Upper lobe of left lung (tissue), 6 donors: ENCODE results near the gene SLX4IP. TPM values are rescaled to one million over a fixed set of nuclear protein-coding genes. Genes with fewer than 3 reads are reported as not detected.

Experiments used
- ATAC-seq, 2 donors: fragments of 200-7000 bp; cut with Tn5 transposase; one replicate each; pipeline ENCODE4 v1.9.1; 2022; ENCODE audit warnings: mild to moderate bottlenecking in 2 of 2, moderate library complexity in 2 of 2; ENCODE audit not compliant: low FRiP score in 2 of 2
- DNase-seq, 2 donors: peaks; one replicate each; pipeline ENCODE4 v3.0.0-alpha.2; 2019 to 2020
- H3K27ac ChIP-seq, 4 donors: fragments of 200-600 bp; sonication (generic); one replicate each; pipeline ENCODE4 v1.5.1; 2016 to 2019
- H3K27me3 ChIP-seq, 4 donors: fragments of 200-600 bp; sonication (generic); one replicate each; pipeline ENCODE4 v1.5.1; 2017 to 2019
- H3K36me3 ChIP-seq, 4 donors: fragments of 200-600 bp; sonication (generic); one replicate each; pipeline ENCODE4 v1.5.1; 2016 to 2019
- H3K4me1 ChIP-seq, 4 donors: fragments of 200-600 bp; sonication (generic); one replicate each; pipeline ENCODE4 v1.5.1; 2018 to 2019
- H3K4me3 ChIP-seq, 4 donors: fragments of 200-600 bp; sonication (generic); one replicate each; pipeline ENCODE4 v1.5.1; 2017 to 2019; ENCODE audit warnings: mild to moderate bottlenecking in 2 of 4, moderate library complexity in 1 of 4
- H3K9me3 ChIP-seq, 4 donors: fragments of 200-600 bp; sonication (generic); one replicate each; pipeline ENCODE4 v1.5.1; 2018 to 2019
- EP300 ChIP-seq, 4 donors: sonication (generic); formaldehyde crosslinking; IDR thresholded peaks; one replicate each; pipeline ENCODE4 v1.5.1; 2017; ENCODE audit warnings: antibody characterized with exemption in 4 of 4, control low read depth in 2 of 4
- POLR2A ChIP-seq, 4 donors: fragments of 450-650 bp; IDR thresholded peaks; one replicate each; pipeline ENCODE4 v1.5.1; 2016 to 2017; ENCODE audit warnings: antibody characterized with exemption in 4 of 4, mild to moderate bottlenecking in 2 of 4
- POLR2AphosphoS5 ChIP-seq, 2 donors: sonication (generic); formaldehyde crosslinking; IDR thresholded peaks; one replicate each; pipeline ENCODE4 v1.5.1; 2017; ENCODE audit warnings: antibody characterized with exemption in 2 of 2
- WGBS, 2 donors: methylation state at CpG; one replicate each; pipeline ENCODE4 v1.1.5; 2017 to 2018; 5-methylcytosine and 5-hydroxymethylcytosine counted together
- total RNA-seq, 6 donors: library from RNA; depleted of rRNA in 4 of 6; stranded (reverse); fragments of >200 nt in 4 of 6; gene quantifications; one replicate each; pipeline versions ENCODE4 v1.1.0 to v1.2.1, GENCODE V29; 2016 to 2021
- TF ChIP-seq, protein P1 (sequence below), 6 experiments: fragments of 450-650 bp in 4 of 6; fragments of 200-600 bp in 2 of 6; sonication (generic) in 2 of 6; IDR thresholded peaks; one replicate each; pipeline ENCODE4 v1.5.1; 2016 to 2019; ENCODE audit warnings: antibody characterized with exemption in 6 of 6
- donor health status: DM: no; HTN: no; CAD: no; lungs with moderate emphysema.
- donor health status: DM: no; HTN: yes; CAD: no; lungs with severe emphysema.

SLX4IP gene
- total RNA-seq, 6 donors from 2014 or later = 3.2 to 6.0 (median 4.5) TPM

DNA sequence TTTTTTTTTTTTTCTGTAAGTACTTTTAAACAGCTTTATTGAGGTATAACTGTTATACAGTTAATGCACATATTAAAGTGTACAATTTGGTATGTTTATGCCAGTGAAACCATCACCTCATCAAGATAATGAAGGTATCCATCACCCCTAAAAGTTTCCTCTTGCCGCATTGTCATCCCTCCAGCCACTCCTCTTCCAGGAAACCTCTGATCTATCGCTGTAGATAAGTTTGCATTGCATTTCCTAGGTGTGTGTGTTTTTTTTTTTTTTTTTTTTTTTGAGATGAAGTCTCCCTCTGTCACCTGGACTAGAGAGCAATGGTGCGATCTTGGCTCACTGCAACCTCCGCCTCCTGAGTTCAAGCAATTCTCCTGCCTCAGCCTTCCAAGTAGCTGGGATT lies 3.1 kb downstream of the SLX4IP start:
- Histone ChIP-seq H3K36me3 (no peaks in the 10 kb centered on the region), H3K27ac (no peak overlapping the region), H3K4me1 (peaks cover 1 to 13% (median 6%) of the 10 kb centered on the region in 4 donors), H3K4me3 (no peak overlapping the region), H3K27me3 (peaks cover 0 to 2% (median 0%) of the 10 kb centered on the region in 4 donors), H3K9me3 (no peaks in the 10 kb centered on the region)
- 68 to 92% methylated on average over 4 of the region's 4 CpGs for WGBS, 2 donors
- DNase-seq (no peak), ATAC-seq (no peak)
- TF ChIP-seq POLR2AphosphoS5 (IDR thresholded peaks at IDR 0.05) (no peak), POLR2A (IDR thresholded peaks at IDR 0.05) (no peak), EP300 (IDR thresholded peaks at IDR 0.05) (no peak)
- TF ChIP-seq, protein P1, sequence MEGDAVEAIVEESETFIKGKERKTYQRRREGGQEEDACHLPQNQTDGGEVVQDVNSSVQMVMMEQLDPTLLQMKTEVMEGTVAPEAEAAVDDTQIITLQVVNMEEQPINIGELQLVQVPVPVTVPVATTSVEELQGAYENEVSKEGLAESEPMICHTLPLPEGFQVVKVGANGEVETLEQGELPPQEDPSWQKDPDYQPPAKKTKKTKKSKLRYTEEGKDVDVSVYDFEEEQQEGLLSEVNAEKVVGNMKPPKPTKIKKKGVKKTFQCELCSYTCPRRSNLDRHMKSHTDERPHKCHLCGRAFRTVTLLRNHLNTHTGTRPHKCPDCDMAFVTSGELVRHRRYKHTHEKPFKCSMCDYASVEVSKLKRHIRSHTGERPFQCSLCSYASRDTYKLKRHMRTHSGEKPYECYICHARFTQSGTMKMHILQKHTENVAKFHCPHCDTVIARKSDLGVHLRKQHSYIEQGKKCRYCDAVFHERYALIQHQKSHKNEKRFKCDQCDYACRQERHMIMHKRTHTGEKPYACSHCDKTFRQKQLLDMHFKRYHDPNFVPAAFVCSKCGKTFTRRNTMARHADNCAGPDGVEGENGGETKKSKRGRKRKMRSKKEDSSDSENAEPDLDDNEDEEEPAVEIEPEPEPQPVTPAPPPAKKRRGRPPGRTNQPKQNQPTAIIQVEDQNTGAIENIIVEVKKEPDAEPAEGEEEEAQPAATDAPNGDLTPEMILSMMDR (IDR thresholded peaks at IDR 0.05) = no peak

DNA sequence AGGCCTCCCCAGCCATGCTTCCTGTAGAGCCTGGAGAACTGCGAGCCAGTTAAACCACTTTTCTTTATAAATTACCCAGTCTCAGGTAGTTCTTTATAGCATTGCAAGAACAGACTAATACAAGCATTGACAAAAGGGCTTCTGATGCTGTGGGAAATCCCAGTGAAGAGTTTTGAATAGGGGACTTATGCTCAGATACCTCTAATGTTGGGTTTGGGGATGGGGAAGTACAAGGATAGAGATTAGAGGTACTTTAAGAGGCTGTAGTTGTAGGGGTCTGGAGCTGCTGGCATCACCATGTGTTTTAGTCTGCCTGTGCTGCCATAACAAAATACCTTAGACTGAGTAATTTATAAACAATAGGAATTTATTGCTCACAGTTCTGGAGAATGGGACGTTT lies 8.8 kb downstream of the SLX4IP start:
- H3K27me3 ChIP-seq = no peaks in the 10 kb centered on the region
- ATAC-seq = no peak

GRCh38 chr20:10445758-10446157 lies 10.7 kb downstream of the SLX4IP start:
- Histone ChIP-seq H3K27me3 (no peaks in the 10 kb centered on the region), H3K4me1 (peaks cover 0 to 8% (median 0%) of the 10 kb centered on the region in 4 donors), H3K36me3 (no peaks in the 10 kb centered on the region), H3K27ac (no peak overlapping the region), H3K9me3 (no peaks in the 10 kb centered on the region), H3K4me3 (no peak overlapping the region)
- TF ChIP-seq POLR2A (IDR thresholded peaks at IDR 0.05) (no peak), POLR2AphosphoS5 (IDR thresholded peaks at IDR 0.05) (no peak), EP300 (IDR thresholded peaks at IDR 0.05) (no peak)
- TF ChIP-seq, protein P1 (IDR thresholded peaks at IDR 0.05) = no peak
- WGBS, 2 donors = 92 to 96% methylated on average over 4 of the region's 4 CpGs
- DNase-seq (no peak), ATAC-seq (no peak)

More for the DNA sequence above, 8.8 kb downstream of the SLX4IP start:
- Histone ChIP-seq H3K36me3 (no peaks in the 10 kb centered on the region), H3K9me3 (no peaks in the 10 kb centered on the region), H3K27ac (no peak overlapping the region), H3K4me3 (no peak overlapping the region), H3K4me1 (peaks cover 0 to 6% (median 0%) of the 10 kb centered on the region in 4 donors)
- TF ChIP-seq POLR2AphosphoS5 (IDR thresholded peaks at IDR 0.05) (no peak), EP300 (IDR thresholded peaks at IDR 0.05) (no peak), POLR2A (IDR thresholded peaks at IDR 0.05) (no peak)
- TF ChIP-seq, protein P1 (IDR thresholded peaks at IDR 0.05) = no peak
- DNase-seq = no peak
- WGBS, 2 donors = 88 to 89% methylated on average over 2 of the region's 2 CpGs

DNA sequence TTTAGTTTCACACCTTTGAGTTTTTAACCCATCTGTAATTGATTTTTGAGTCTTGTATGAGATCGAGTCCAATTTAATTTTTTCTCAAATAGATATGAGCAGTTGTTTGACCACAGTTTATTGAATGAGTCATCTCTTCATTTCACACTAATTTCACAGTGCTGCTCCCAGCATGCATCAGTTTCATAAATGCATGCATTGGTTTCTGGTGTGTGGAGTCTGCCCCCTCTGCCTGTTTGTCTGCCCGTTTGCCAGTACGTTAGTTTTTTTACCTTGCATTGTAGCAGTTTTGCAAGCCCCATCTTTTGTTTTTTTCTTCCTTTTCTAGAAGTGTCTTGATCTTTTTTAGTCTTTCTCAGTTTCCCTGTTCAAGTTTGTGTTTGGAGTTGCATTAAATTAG lies 11.9 kb downstream of the SLX4IP start:
- no peaks in the 10 kb centered on the region for H3K27me3 ChIP-seq
- no peaks in the 10 kb centered on the region for H3K36me3 ChIP-seq
- no peak overlapping the region for H3K27ac ChIP-seq
- ATAC-seq = peak in 1 of 2 donors; percentile 64
- 33 to 38% methylated on average over 3 of the region's 3 CpGs for WGBS, 2 donors
- no peak for TF ChIP-seq POLR2A (IDR thresholded peaks at IDR 0.05)
- no peak for TF ChIP-seq POLR2AphosphoS5 (IDR thresholded peaks at IDR 0.05)
- TF ChIP-seq EP300 (IDR thresholded peaks at IDR 0.05) = no peak
- TF ChIP-seq, protein P1 (IDR thresholded peaks at IDR 0.05) = no peak
- no peak overlapping the region for H3K4me3 ChIP-seq
- DNase-seq = no peak
- peaks cover 0 to 8% (median 0%) of the 10 kb centered on the region in 4 donors for H3K4me1 ChIP-seq
- H3K9me3 ChIP-seq = no peaks in the 10 kb centered on the region
